ENCODE data around the gene CGB7.

The CGB7 gene

GRCh38 chr19:49084206-49085019, 26.9 kb upstream of the CGB7 start:
- TF ChIP-seq TAF1 (IDR thresholded peaks at IDR 0.05; ENCODE audit: borderline replicate concordance, insufficient read depth, low read length) (no peak), POLR2AphosphoS5 (IDR thresholded peaks at IDR 0.05; ENCODE audit: low read depth, low read length) (no peak)

GRCh38 chr19:49081273-49081672, 23.7 kb upstream of the CGB7 start:
- TF ChIP-seq SIN3A (IDR thresholded peaks at IDR 0.05; ENCODE audit: borderline replicate concordance, insufficient read depth, low read length) (no peak), POLR2AphosphoS5 (IDR thresholded peaks at IDR 0.05; ENCODE audit: low read depth, low read length) (no peak), FOXP2 (optimal IDR thresholded peaks at IDR 0.05; ENCODE audit: borderline replicate concordance, extremely low read depth, extremely low read length, insufficient read depth) (no peak), TAF1 (IDR thresholded peaks at IDR 0.05; ENCODE audit: borderline replicate concordance, insufficient read depth, low read length) (no peak), REST (IDR thresholded peaks at IDR 0.05; ENCODE audit: insufficient read depth in 1 of 2, low read depth in 2 of 2, low read length in 2 of 2) (no peak)

DNA sequence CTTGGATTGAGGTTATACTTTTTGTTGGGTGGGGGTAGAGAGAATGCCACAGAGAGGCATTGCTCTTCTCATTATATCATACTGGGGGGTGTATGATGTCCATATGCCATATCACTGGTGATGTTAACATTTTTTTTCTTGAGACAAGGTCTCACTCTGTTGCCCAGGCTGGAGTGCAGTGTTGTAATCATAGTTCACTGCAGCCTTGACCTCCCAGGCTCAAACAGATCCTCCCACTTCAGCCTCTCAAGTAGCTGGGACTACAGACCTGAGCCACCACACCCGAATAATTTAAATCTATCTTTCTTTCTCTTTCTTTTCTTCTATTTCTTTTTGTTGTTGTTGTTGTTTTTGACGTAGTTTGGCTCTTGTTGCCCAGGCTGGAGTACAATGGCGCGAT, 22.8 kb upstream of the CGB7 start:
- TF ChIP-seq TAF1 (IDR thresholded peaks at IDR 0.05; ENCODE audit: borderline replicate concordance, insufficient read depth, low read length) (no peak), FOXP2 (optimal IDR thresholded peaks at IDR 0.05; ENCODE audit: borderline replicate concordance, extremely low read depth, extremely low read length, insufficient read depth) (no peak)

DNA sequence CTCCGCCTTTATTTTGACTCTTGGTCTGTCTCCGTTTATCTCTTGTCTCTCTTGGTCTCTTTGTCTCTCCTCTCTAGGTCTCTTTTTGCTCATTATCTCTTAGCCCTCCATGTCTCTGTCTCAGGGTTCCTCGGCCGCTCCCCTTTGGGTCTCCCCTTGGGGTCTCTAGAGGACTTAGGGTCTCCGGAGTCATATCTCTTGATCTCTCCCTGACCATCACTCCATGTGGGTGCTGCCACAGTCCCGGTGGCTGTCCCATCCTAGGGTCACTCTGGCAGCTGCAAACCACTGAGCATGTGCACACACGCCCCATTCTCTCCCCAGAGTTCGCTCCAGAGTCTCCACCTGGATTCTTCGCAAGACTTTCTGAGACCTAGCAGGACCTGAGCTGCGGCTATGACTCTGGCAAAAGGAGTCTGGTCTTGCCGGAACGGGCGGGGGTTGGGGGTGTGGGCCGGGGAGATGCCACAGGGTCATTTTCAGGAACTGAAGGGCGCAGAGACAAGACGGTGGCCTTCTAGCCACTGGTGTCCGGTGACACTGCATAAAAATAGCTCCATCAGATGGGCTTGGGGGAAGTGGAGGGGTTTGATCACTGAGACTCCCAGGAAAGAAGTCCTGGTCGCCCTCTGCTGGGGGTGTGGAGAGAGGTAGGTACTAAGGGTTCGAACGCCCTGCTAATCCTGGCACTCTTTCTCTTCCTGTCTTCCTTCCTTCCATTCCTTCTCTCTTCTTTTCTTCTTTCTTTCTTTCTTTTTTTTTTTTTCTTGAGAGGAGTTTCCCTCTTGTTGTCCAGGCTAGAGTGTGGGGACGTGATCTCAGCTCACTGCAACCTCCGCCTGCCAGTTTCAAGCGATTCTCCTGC, 16.2 kb upstream of the CGB7 start:
- TF ChIP-seq POLR2AphosphoS5 (IDR thresholded peaks at IDR 0.05; ENCODE audit: low read depth, low read length) (no peak), SIN3A (IDR thresholded peaks at IDR 0.05; ENCODE audit: borderline replicate concordance, insufficient read depth, low read length) (no peak), REST (IDR thresholded peaks at IDR 0.05; ENCODE audit: insufficient read depth in 1 of 2, low read depth in 2 of 2, low read length in 2 of 2) (no peak), FOXP2 (optimal IDR thresholded peaks at IDR 0.05; ENCODE audit: borderline replicate concordance, extremely low read depth, extremely low read length, insufficient read depth) (no peak), TAF1 (IDR thresholded peaks at IDR 0.05; ENCODE audit: borderline replicate concordance, insufficient read depth, low read length) (no peak)

DNA sequence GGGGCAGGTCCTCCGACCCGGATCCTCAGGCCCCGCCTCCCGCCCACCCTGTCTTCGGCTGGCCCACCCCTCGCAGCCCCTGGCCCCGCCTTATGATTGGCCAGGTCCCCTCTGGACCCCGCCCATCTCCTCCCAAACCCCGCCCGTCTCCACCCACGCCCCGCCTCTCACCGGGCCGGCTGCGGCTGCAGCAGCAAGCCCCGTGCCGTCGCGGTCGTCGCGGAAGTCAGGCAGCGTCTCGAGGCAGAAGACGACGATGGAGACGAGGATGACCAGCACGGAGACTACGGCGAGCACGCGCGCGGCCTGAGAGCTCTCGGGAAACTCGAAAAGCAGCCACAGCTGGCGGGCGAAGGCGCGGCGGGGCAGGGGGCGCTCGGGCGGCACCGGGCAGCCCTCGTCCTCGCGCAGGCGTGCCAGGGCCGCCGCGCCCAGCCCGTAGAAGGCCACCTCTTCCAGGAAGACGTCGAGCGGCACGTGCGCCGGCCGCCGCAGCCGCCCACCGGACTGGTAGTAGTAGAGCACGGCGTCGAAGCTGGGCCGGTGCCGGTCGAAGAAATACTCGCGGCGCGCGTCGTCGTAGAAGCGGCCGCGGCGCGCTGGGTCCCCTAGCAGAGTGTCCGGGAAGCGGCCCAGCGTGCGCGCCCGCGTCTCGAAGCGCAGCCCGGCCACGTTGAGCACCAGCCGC, 14.5 kb upstream of the CGB7 start:
- no peak for TF ChIP-seq SIN3A (IDR thresholded peaks at IDR 0.05; ENCODE audit: borderline replicate concordance, insufficient read depth, low read length)
- TF ChIP-seq POLR2AphosphoS5 (IDR thresholded peaks at IDR 0.05; ENCODE audit: low read depth, low read length), result no peak

GRCh38 chr19:49070416-49070815, 12.9 kb upstream of the CGB7 start:
- TF ChIP-seq FOXP2 (optimal IDR thresholded peaks at IDR 0.05; ENCODE audit: borderline replicate concordance, extremely low read depth, extremely low read length, insufficient read depth) (no peak), REST (IDR thresholded peaks at IDR 0.05; ENCODE audit: insufficient read depth in 1 of 2, low read depth in 2 of 2, low read length in 2 of 2) (no peak), SIN3A (IDR thresholded peaks at IDR 0.05; ENCODE audit: borderline replicate concordance, insufficient read depth, low read length) (no peak), POLR2AphosphoS5 (IDR thresholded peaks at IDR 0.05; ENCODE audit: low read depth, low read length) (no peak), TAF1 (IDR thresholded peaks at IDR 0.05; ENCODE audit: borderline replicate concordance, insufficient read depth, low read length) (no peak)
